Dermis microvascular lymphatic vessel endothelial cell (primary cell): ENCODE data around the gene MTX3. TPM values are rescaled to one million over a fixed set of nuclear protein-coding genes. Genes with fewer than 3 reads are reported as not detected.

Experiments
- DNase-seq, 2 donors: peaks; one replicate each; pipeline versions ENCODE4 v3.0.0 to v3.0.0-alpha.2; 2010; ENCODE audit warnings: low read depth in 2 of 2
- total RNA-seq: library from RNA; depleted of rRNA; stranded (reverse); fragments of >200 nt; gene quantifications from 2 replicates; pipeline ENCODE4 v1.2.1, GENCODE V29; 2014

MTX3 gene
- total RNA-seq, 1 donor from 2014 or later: 6.2 TPM

- DNase-seq: no peak
Measured at GRCh38 chr5:79983618-79984017, 7.4 kb downstream of the MTX3 start.

- DNase-seq: no peak
Measured at GRCh38 chr5:79982136-79982535, 8.9 kb downstream of the MTX3 start.

DNA sequence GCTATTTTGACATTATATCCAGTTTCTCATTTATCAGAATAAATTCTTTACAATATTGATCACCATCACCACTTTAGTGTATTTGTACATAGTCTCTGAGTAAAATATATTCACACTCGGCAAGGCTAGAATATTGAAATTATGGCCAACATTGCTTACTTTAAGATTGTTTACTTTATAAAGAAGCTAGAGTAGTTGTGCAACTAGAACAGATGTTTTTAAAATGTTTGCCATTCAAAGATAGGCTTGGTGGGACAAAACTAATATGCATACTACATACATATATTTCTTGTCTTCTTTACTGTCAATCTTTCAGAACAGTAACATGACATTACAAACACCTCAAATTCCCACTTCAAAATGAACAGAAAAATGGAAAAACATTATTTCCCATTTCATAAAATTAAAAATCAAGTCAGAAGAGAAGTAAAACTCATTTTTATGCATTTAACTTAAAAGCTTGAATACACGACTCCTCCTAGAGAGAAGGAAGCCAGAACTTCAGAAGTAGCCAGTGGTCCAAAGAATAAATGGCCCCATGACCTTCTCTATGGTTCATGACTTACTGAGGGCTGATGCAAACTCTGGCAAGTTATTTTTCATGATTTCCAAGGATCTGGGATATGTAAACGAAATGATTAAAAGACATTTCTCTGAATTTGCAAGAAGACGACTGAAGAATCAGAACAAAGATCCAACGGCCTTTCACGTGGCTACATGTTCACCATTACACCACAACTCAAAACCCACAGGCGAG lies 14.1 kb downstream of the MTX3 start:
- DNase-seq: no peak

- no peak for DNase-seq
Measured at GRCh38 chr5:79975422-79975821, 15.6 kb downstream of the MTX3 start.

- peak in 1 of 2 donors; percentile 9 for DNase-seq
Measured at GRCh38 chr5:79974886-79975285, 16.2 kb downstream of the MTX3 start.

- DNase-seq: no peak
Measured at GRCh38 chr5:79973996-79974395, 17.1 kb downstream of the MTX3 start.

- no peak for DNase-seq
Measured at GRCh38 chr5:79973511-79973910, 17.6 kb downstream of the MTX3 start.

DNA sequence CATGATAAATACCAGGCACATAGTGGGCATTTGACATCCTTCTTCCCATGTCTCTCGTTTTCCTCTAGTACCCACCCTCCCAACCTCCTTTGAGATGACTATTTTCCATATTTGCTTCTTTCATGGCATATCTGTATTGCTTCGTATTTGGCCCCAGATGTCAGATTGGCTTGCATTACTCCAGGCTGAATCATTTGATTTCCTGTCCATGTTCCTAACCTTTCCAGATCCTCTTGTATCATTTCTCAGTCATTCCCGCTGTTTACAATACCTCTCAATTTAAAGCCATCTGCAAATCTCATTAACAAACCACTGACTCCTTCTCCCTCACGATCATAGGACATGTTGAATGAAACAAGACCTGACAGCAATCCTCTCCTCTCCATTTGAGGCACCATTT lies 19.9 kb downstream of the MTX3 start:
- peak in 1 of 2 donors; percentile 58 for DNase-seq

DNA sequence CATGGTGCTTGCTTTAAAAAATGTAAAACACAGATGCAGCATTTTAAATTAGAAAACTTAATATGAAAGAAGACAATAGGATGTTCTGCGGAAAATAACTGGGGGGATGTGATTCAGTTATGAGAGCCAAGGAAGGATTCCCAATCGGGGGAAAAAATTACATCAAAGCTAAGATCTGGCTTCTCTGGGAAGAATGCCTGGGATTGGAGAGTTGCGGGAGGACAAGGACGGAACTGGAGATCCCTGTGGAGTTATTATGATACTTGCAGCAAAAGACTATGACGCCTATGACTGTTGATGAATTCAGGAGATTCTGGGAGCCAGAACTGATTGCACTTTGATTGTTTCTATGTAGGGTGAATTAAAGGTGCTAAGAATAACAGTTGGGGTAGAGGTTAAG lies 24.6 kb downstream of the MTX3 start:
- no peak for DNase-seq

- DNase-seq: no peak
Measured at GRCh38 chr5:79964136-79964535, 26.9 kb downstream of the MTX3 start.

- DNase-seq: no peak
Measured at GRCh38 chr5:79963261-79964061, 27.6 kb downstream of the MTX3 start.

DNA sequence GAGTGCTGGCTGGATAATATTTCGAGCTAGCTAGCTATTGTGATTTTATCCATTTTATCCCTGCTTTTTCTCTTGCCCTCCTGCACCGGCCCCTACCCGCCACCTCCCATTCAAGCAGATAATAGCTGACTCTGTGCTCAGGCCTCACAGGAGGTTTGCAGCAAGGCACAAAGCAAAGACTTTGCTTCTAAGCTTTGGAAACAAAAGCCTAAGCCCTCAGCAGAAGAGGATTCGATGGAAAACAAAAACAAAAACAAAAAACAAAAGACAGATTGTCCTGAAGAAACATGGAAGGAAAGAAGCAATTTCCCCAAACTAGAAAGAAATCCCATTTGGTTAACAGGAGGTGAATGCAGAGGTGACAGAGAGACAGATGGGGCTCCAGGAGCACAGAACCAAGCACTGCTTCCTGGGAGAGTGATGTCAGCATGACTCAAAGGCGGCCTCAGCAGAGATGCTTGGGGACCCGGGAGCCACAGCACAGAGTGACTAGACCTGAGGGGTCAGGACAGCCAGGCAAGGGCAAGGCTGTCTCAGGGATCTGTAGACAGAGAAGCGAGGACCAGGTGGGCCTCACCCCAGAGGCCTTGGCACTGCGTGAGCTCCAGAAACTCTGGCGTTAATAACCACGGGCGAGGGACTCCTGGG lies 28.4 kb downstream of the MTX3 start:
- DNase-seq: no peak

- DNase-seq: no peak
Measured at GRCh38 chr5:79961716-79962574, 29.1 kb downstream of the MTX3 start.

- no peak for DNase-seq
Measured at GRCh38 chr5:79959407-79959806, 31.7 kb downstream of the MTX3 start.

DNA sequence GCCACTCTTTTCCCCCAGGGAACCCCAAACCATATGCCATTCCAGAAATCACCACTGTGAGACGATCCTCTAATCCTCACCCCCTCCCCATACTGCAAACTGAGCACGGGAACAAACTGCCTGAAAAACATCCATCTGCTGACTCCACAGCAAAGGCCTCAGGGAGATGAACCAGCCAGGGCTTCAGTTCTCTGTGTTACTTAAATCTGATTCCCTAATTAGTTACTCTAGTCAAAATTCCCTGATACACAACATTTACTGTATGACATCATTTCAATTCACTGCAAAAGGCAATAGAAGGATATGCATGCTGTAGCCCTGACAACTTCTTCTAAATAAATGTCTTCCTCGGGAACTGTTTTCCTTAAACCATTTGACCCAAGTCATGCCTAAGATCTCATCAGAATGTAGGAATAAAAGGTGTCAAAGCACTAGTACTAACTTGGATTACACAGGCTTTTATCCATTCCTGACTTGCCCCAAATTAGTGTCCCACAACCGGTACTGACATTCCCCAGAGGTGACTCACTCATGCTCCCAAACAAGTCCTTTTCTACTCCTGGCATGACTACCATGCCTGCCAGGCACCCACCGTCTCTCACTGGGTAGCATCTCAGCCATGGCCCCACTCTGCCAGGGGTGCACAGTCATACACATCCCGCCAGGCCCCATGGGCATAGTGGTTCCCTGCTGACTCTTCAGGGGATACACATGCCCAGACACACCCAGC lies 35.0 kb downstream of the MTX3 start:
- no peak for DNase-seq

DNA sequence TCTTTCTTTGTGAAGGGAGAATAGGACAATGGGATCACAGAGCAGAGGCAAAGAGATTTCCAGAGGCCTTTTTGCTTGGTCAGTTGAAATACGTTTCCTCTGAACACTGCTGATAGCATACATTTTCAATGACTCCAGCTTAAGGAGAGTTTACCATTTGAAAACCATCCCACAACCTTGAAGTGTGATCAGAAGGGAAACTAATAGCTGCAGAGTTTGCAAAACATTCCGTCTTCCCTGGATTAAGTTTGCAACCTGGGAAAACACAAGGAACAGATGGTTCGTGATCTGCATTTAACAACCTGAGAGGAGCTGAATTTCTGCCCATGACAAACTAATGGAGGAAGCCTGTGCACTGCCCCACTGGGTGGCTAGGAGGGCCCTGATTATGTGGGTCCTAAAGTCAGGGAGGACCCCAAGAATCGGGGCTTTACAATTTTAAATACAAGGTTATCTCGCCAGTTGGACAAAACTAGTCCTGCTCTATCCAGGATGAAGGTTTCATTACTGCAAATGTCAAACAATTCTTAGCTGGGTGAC lies 35.6 kb downstream of the MTX3 start:
- no peak for DNase-seq

- DNase-seq: no peak
Measured at GRCh38 chr5:79954620-79955019, 36.4 kb downstream of the MTX3 start.

DNA sequence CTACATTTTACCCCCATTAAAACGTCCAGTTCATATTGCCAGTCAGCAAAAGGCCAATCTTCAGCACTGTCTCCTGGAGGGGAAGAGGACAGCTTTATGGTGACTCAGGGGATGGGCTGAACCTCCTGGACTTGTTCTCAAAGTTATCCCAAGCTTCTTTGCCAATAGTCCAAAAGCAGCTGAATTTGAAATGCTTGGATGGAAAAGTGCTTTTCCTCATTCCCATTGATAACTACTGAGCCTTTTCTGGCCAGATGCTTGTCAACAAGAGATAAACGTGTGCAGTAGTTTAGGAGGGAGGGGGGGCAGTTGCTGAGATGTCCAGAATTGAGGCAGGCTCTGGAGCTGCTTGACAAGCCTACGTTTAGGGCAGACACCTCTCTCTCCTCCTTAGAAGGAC lies 43.5 kb downstream of the MTX3 start:
- no peak for DNase-seq

DNA sequence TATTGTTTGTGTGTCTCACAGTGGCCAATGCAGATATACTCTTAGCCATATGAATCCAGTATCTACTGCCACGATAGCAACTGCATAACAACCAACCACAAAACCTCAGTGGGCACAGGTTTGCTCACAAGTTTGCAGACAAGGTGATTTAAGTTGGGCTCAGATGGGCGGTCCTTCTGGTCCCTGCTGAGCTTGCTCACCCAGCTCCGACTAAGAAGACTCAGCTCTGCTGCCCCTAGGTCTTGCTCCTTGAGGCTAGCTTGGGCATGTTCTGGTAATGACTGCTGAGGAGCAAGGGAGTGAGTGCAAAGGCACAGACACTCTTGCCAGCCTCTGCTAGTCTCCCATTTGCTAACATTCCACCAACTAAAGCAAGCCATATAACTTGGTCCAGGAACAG lies 52.6 kb downstream of the MTX3 start:
- no peak for DNase-seq

GRCh38 chr5:79936646-79937216 lies 54.3 kb downstream of the MTX3 start:
- DNase-seq: no peak
